HTERT RPE-1 (cell line): Measurements from ENCODE around the gene AHNAK2.

Experiments
- in situ Hi-C: fragments of 300-500 bp; cut with MboI; formaldehyde crosslinking; loops from 4 replicates; pipeline ENCODE4 v1.14.3; 2020; ENCODE audit warnings: low sequenced_read_pairs

Gene AHNAK2

GRCh38 chr14:104986487-104987164, 8.5 kb upstream of the AHNAK2 start:
- in situ Hi-C loops, result no loop called here

- in situ Hi-C loops, result no loop called here
Measured at GRCh38 chr14:104985675-104986486, 7.7 kb upstream of the AHNAK2 start, which contains the start of gene CLBA1. Gene CLBA1, plus strand, starts transcription at chr14:104985788. Its CDS starts 644 bp downstream, at chr14:104986432.

GRCh38 chr14:104984056-104984894, 6.1 kb upstream of the AHNAK2 start:
- in situ Hi-C loops, result no loop called here

GRCh38 chr14:104983231-104983721, 5.1 kb upstream of the AHNAK2 start:
- in situ Hi-C loops, result no loop called here

- in situ Hi-C loops, result no loop called here
Measured at GRCh38 chr14:104982548-104983230, 4.5 kb upstream of the AHNAK2 start.

- in situ Hi-C loops, result no loop called here
Measured at GRCh38 chr14:104981699-104982541, 3.7 kb upstream of the AHNAK2 start.

GRCh38 chr14:104980611-104981531, 2.7 kb upstream of the AHNAK2 start:
- in situ Hi-C loops, result no loop called here

- in situ Hi-C loops, result no loop called here
Measured at GRCh38 chr14:104979758-104980610, 1.8 kb upstream of the AHNAK2 start.

GRCh38 chr14:104978746-104979691, 845 bp upstream of the AHNAK2 start:
- in situ Hi-C loops, result no loop called here

GRCh38 chr14:104977008-104977680, 1.0 kb downstream of the AHNAK2 start:
- in situ Hi-C loops, result no loop called here

- in situ Hi-C loops, result no loop called here
Measured at GRCh38 chr14:104976198-104977007, 1.8 kb downstream of the AHNAK2 start.

- in situ Hi-C loops, result no loop called here
Measured at GRCh38 chr14:104975481-104976197, 2.5 kb downstream of the AHNAK2 start.

GRCh38 chr14:104974665-104975390, 3.3 kb downstream of the AHNAK2 start:
- in situ Hi-C loops, result no loop called here

- in situ Hi-C loops, result no loop called here
Measured at GRCh38 chr14:104974146-104974541, 4.0 kb downstream of the AHNAK2 start.
